Measurements from ENCODE around the gene CYSLTR2.
"Not testable (repeated sequence)": the region's sequence is repeated elsewhere in the genome, so short reads cannot be mapped to it uniquely, and the experiment has no call there.

Gene CYSLTR2

GRCh38 chr13:48644141-48644540 is 9.6 kb upstream of the CYSLTR2 start:
- FAIRE-seq (no peak), DNase-seq (ENCODE audit: insufficient read length, low spot score) (no peak)

GRCh38 chr13:48644951-48645350 is 8.8 kb upstream of the CYSLTR2 start:
- FAIRE-seq: no peak
- no peak for DNase-seq (ENCODE audit: insufficient read length, low spot score)

- FAIRE-seq (no peak), DNase-seq (ENCODE audit: insufficient read length, low spot score) (no peak)
Measured at GRCh38 chr13:48645845-48646244, 7.9 kb upstream of the CYSLTR2 start.

- FAIRE-seq: no peak
Measured at GRCh38 chr13:48646791-48647190, 6.9 kb upstream of the CYSLTR2 start.

GRCh38 chr13:48647625-48648024 is 6.1 kb upstream of the CYSLTR2 start:
- no peak for DNase-seq (ENCODE audit: insufficient read length, low spot score)
- FAIRE-seq: no peak

More at GRCh38 chr13:48646791-48647190, 6.9 kb upstream of the CYSLTR2 start:
- no peak for DNase-seq (ENCODE audit: insufficient read length, low spot score)

- FAIRE-seq: no peak
- DNase-seq (ENCODE audit: insufficient read length, low spot score): no peak
Measured at GRCh38 chr13:48648446-48648845, 5.3 kb upstream of the CYSLTR2 start.

- FAIRE-seq: peak; percentile 68
- DNase-seq (ENCODE audit: insufficient read length, low spot score): no peak
Measured at GRCh38 chr13:48652851-48653471, 768 bp upstream of the CYSLTR2 start.

GRCh38 chr13:48654511-48654910 is 782 bp downstream of the CYSLTR2 start:
- FAIRE-seq (peak; percentile 26), DNase-seq (ENCODE audit: insufficient read length, low spot score) (no peak)

GRCh38 chr13:48655291-48655690 is 1.6 kb downstream of the CYSLTR2 start:
- no peak for DNase-seq (ENCODE audit: insufficient read length, low spot score)
- FAIRE-seq: no peak

- no peak for DNase-seq (ENCODE audit: insufficient read length, low spot score)
- no peak for FAIRE-seq
Measured at GRCh38 chr13:48656608-48657007, 2.9 kb downstream of the CYSLTR2 start.

GRCh38 chr13:48660361-48661076 is 6.8 kb downstream of the CYSLTR2 start:
- DNase-seq (ENCODE audit: insufficient read length, low spot score): no peak
- FAIRE-seq: peak; percentile 72

GRCh38 chr13:48661107-48661506 is 7.4 kb downstream of the CYSLTR2 start:
- no peak for FAIRE-seq
- DNase-seq (ENCODE audit: insufficient read length, low spot score): no peak

- DNase-seq (ENCODE audit: insufficient read length, low spot score) (no peak), FAIRE-seq (peak; percentile 67)
Measured at GRCh38 chr13:48662226-48662625, 8.5 kb downstream of the CYSLTR2 start.

GRCh38 chr13:48667136-48667535 is 13.4 kb downstream of the CYSLTR2 start:
- DNase-seq (ENCODE audit: insufficient read length, low spot score): no peak

GRCh38 chr13:48671421-48671820 is 17.7 kb downstream of the CYSLTR2 start:
- FAIRE-seq: not testable (repeated sequence)

More at GRCh38 chr13:48667136-48667535, 13.4 kb downstream of the CYSLTR2 start:
- FAIRE-seq: no peak

GRCh38 chr13:48675247-48675646 is 21.5 kb downstream of the CYSLTR2 start:
- DNase-seq (ENCODE audit: insufficient read length, low spot score): no peak
- FAIRE-seq: no peak

More at GRCh38 chr13:48671421-48671820, 17.7 kb downstream of the CYSLTR2 start:
- not testable (repeated sequence) for DNase-seq (ENCODE audit: insufficient read length, low spot score)

GRCh38 chr13:48678316-48678715 is 24.6 kb downstream of the CYSLTR2 start:
- no peak for FAIRE-seq
- DNase-seq (ENCODE audit: insufficient read length, low spot score): no peak

- FAIRE-seq (no peak), DNase-seq (ENCODE audit: insufficient read length, low spot score) (no peak)
Measured at GRCh38 chr13:48679941-48680680, 26.4 kb downstream of the CYSLTR2 start.

- no peak for FAIRE-seq
- DNase-seq (ENCODE audit: insufficient read length, low spot score): no peak
Measured at GRCh38 chr13:48680756-48681392, 27.1 kb downstream of the CYSLTR2 start.

- FAIRE-seq (no peak), DNase-seq (ENCODE audit: insufficient read length, low spot score) (no peak)
Measured at GRCh38 chr13:48681905-48682304, 28.2 kb downstream of the CYSLTR2 start.

GRCh38 chr13:48682436-48682835 is 28.7 kb downstream of the CYSLTR2 start:
- DNase-seq (ENCODE audit: insufficient read length, low spot score) (no peak), FAIRE-seq (no peak)

Data from GM19239 (cell line).